Activated naive CD4-positive, alpha-beta T cell treated with anti-CD3 and anti-CD28 coated beads, Interleukin-2, amount 10 ng/mL, durations not matched to agents 7 days and 5 days (primary cell): ENCODE data around the gene PGBD1.

Source experiments
- CTCF ChIA-PET: fragments of 350-600 bp; sonication (Branson Sonifier 250); formaldehyde crosslinking; loops from one replicate; lab custom pipeline; 2021; ENCODE audit warnings: antibody characterized with exemption; lab: Charles Lee
- DNase-seq: peaks from one replicate; pipeline ENCODE4 v3.0.0-alpha.2; 2020
- H3K27ac Mint-ChIP-seq: one replicate; pipeline ENCODE4 v1.8.0; 2021; ENCODE audit warnings: mild to moderate bottlenecking, moderate library complexity, mixed read lengths
- H3K27me3 Mint-ChIP-seq: one replicate; pipeline ENCODE4 v1.8.0; 2021; ENCODE audit warnings: mild to moderate bottlenecking, mixed read lengths
- H3K36me3 Mint-ChIP-seq: one replicate; pipeline ENCODE4 v1.8.0; 2021; ENCODE audit warnings: mixed read lengths
- H3K4me1 Mint-ChIP-seq: one replicate; pipeline ENCODE4 v1.8.0; 2021; ENCODE audit warnings: mixed read lengths
- H3K4me3 Mint-ChIP-seq: one replicate; pipeline ENCODE4 v1.8.0; 2021; ENCODE audit warnings: mild to moderate bottlenecking, moderate library complexity, mixed read lengths
- H3K9me3 Mint-ChIP-seq: one replicate; pipeline ENCODE4 v1.8.0; 2021; ENCODE audit warnings: mixed read lengths

The PGBD1 gene

GRCh38 chr6:28281288-28282064, at the start of gene PGBD1:
TSS of gene PGBD1 (plus strand) at chr6:28281572. CDS start at chr6:28283814, 2,242 bp downstream.
- peak; percentile 58 for DNase-seq
- peaks cover 24% of the 10 kb centered on the region for H3K27me3 Mint-ChIP-seq
- no peak within 1 kb of the TSS for H3K27ac Mint-ChIP-seq
- CTCF ChIA-PET: no interaction called here
- H3K36me3 Mint-ChIP-seq: peaks cover 9% of the 10 kb centered on the region
- peak within 1 kb of the TSS; percentile 76 for H3K4me3 Mint-ChIP-seq
- H3K4me1 Mint-ChIP-seq: peaks cover 7% of the 10 kb centered on the region
- peaks cover 2% of the 10 kb centered on the region for H3K9me3 Mint-ChIP-seq

GRCh38 chr6:28232785-28233184, 48.6 kb upstream of the PGBD1 start:
- H3K9me3 Mint-ChIP-seq: peaks cover 10% of the 10 kb centered on the region
- H3K4me3 Mint-ChIP-seq: no peak overlapping the region
- CTCF ChIA-PET: no interaction called here
- peaks cover 15% of the 10 kb centered on the region for H3K4me1 Mint-ChIP-seq
- no peak for DNase-seq
- no peak overlapping the region for H3K27ac Mint-ChIP-seq
- peaks cover 19% of the 10 kb centered on the region for H3K27me3 Mint-ChIP-seq
- H3K36me3 Mint-ChIP-seq: peaks cover 12% of the 10 kb centered on the region

GRCh38 chr6:28235912-28236452, 45.4 kb upstream of the PGBD1 start:
- CTCF ChIA-PET: no interaction called here
- no peaks in the 10 kb centered on the region for H3K4me1 Mint-ChIP-seq
- H3K4me3 Mint-ChIP-seq: no peak overlapping the region
- H3K27me3 Mint-ChIP-seq: peaks cover 22% of the 10 kb centered on the region
- H3K27ac Mint-ChIP-seq: no peak overlapping the region
- peaks cover 12% of the 10 kb centered on the region for H3K9me3 Mint-ChIP-seq
- no peak for DNase-seq
- H3K36me3 Mint-ChIP-seq: peaks cover 1% of the 10 kb centered on the region

GRCh38 chr6:28239636-28240035, 41.7 kb upstream of the PGBD1 start:
- Mint-ChIP-seq H3K9me3 (peaks cover 2% of the 10 kb centered on the region), H3K36me3 (peaks cover 12% of the 10 kb centered on the region), H3K27me3 (peaks cover 11% of the 10 kb centered on the region), H3K4me1 (no peaks in the 10 kb centered on the region), H3K27ac (no peak overlapping the region), H3K4me3 (no peak overlapping the region)
- DNase-seq: no peak
- CTCF ChIA-PET: no interaction called here

- peaks cover 10% of the 10 kb centered on the region for H3K27me3 Mint-ChIP-seq
- no peaks in the 10 kb centered on the region for H3K4me1 Mint-ChIP-seq
- CTCF ChIA-PET: no interaction called here
- peaks cover 2% of the 10 kb centered on the region for H3K9me3 Mint-ChIP-seq
- no peak overlapping the region for H3K4me3 Mint-ChIP-seq
- H3K27ac Mint-ChIP-seq: no peak overlapping the region
- no peak for DNase-seq
- H3K36me3 Mint-ChIP-seq: peaks cover 19% of the 10 kb centered on the region
These were observed 40.9 kb upstream of the PGBD1 start for GRCh38 chr6:28240471-28240870.

GRCh38 chr6:28243946-28244345, 37.4 kb upstream of the PGBD1 start:
- Mint-ChIP-seq H3K27me3 (no peaks in the 10 kb centered on the region), H3K4me3 (no peak overlapping the region), H3K27ac (no peak overlapping the region), H3K4me1 (peaks cover 6% of the 10 kb centered on the region), H3K9me3 (no peaks in the 10 kb centered on the region), H3K36me3 (peaks cover 50% of the 10 kb centered on the region)
- CTCF ChIA-PET: no interaction called here
- no peak for DNase-seq

- H3K27ac Mint-ChIP-seq: no peak overlapping the region
These were observed 36.0 kb upstream of the PGBD1 start for GRCh38 chr6:28245206-28245941.

GRCh38 chr6:28248916-28249315, 32.5 kb upstream of the PGBD1 start:
- no peaks in the 10 kb centered on the region for H3K27me3 Mint-ChIP-seq
- no peak for DNase-seq
- peaks cover 39% of the 10 kb centered on the region for H3K4me1 Mint-ChIP-seq
- H3K9me3 Mint-ChIP-seq: no peaks in the 10 kb centered on the region
- CTCF ChIA-PET: no interaction called here
- H3K27ac Mint-ChIP-seq: no peak overlapping the region
- peaks cover 57% of the 10 kb centered on the region for H3K36me3 Mint-ChIP-seq
- H3K4me3 Mint-ChIP-seq: no peak overlapping the region

More at GRCh38 chr6:28245206-28245941, 36.0 kb upstream of the PGBD1 start:
- Mint-ChIP-seq H3K36me3 (peaks cover 54% of the 10 kb centered on the region), H3K4me1 (peaks cover 16% of the 10 kb centered on the region), H3K4me3 (no peak overlapping the region), H3K27me3 (no peaks in the 10 kb centered on the region), H3K9me3 (no peaks in the 10 kb centered on the region)
- DNase-seq: no peak
- CTCF ChIA-PET: no interaction called here

GRCh38 chr6:28250747-28251146, 30.6 kb upstream of the PGBD1 start:
- Mint-ChIP-seq H3K4me1 (peaks cover 39% of the 10 kb centered on the region), H3K36me3 (peaks cover 40% of the 10 kb centered on the region)

GRCh38 chr6:28251661-28252008, 29.7 kb upstream of the PGBD1 start:
- H3K9me3 Mint-ChIP-seq: no peaks in the 10 kb centered on the region
- DNase-seq: peak; percentile 65

More at GRCh38 chr6:28250747-28251146, 30.6 kb upstream of the PGBD1 start:
- peaks cover 5% of the 10 kb centered on the region for H3K27me3 Mint-ChIP-seq
- H3K4me3 Mint-ChIP-seq: peak overlapping the region; percentile 61
- DNase-seq: no peak
- no peaks in the 10 kb centered on the region for H3K9me3 Mint-ChIP-seq
- no peak overlapping the region for H3K27ac Mint-ChIP-seq
- CTCF ChIA-PET: interaction anchor here (0.9 kb wide), 1 partner anchor 105 kb away, joined by 6 read pairs; no protein-coding TSS in a partner anchor

GRCh38 chr6:28252009-28252975, 29.1 kb upstream of the PGBD1 start, which contains the start of gene ZKSCAN4:
TSS of gene ZKSCAN4 (minus strand) at chr6:28252269. CDS start at chr6:28251980, 289 bp downstream.
- Mint-ChIP-seq H3K27ac (peak within 1 kb of the TSS; percentile 91), H3K9me3 (no peaks in the 10 kb centered on the region), H3K27me3 (peaks cover 10% of the 10 kb centered on the region), H3K4me1 (peaks cover 39% of the 10 kb centered on the region), H3K36me3 (peaks cover 24% of the 10 kb centered on the region), H3K4me3 (peak within 1 kb of the TSS; percentile 98)
- CTCF ChIA-PET: interaction anchor here (0.9 to 1.1 kb wide), 2 partner anchors 15 to 104 kb away, joined by 4 to 6 read pairs; partner anchors contain the start of gene ZSCAN26
- peak; percentile 86 for DNase-seq

More at GRCh38 chr6:28251661-28252008, 29.7 kb upstream of the PGBD1 start:
- Mint-ChIP-seq H3K4me3 (peak overlapping the region; percentile 98), H3K36me3 (peaks cover 31% of the 10 kb centered on the region), H3K4me1 (peaks cover 39% of the 10 kb centered on the region), H3K27ac (peak overlapping the region; percentile 91), H3K27me3 (peaks cover 10% of the 10 kb centered on the region)
- CTCF ChIA-PET: interaction anchor here (1.1 kb wide), 1 partner anchor 105 kb away, joined by 4 read pairs; no protein-coding TSS in a partner anchor

- no peak overlapping the region for H3K4me3 Mint-ChIP-seq
- H3K9me3 Mint-ChIP-seq: peaks cover 7% of the 10 kb centered on the region
- no peak for DNase-seq
- peaks cover 21% of the 10 kb centered on the region for H3K36me3 Mint-ChIP-seq
- H3K27ac Mint-ChIP-seq: no peak overlapping the region
- CTCF ChIA-PET: interaction anchor here (0.7 kb wide), 1 partner anchor 13 kb away, joined by 3 read pairs; the partner anchor contains the start of gene ZSCAN26
- H3K27me3 Mint-ChIP-seq: peaks cover 17% of the 10 kb centered on the region
- peaks cover 38% of the 10 kb centered on the region for H3K4me1 Mint-ChIP-seq
These were observed 27.3 kb upstream of the PGBD1 start for GRCh38 chr6:28254121-28254519.

- peaks cover 14% of the 10 kb centered on the region for H3K4me1 Mint-ChIP-seq
- H3K4me3 Mint-ChIP-seq: no peak overlapping the region
- peaks cover 32% of the 10 kb centered on the region for H3K27me3 Mint-ChIP-seq
- H3K27ac Mint-ChIP-seq: no peak overlapping the region
- no peak for DNase-seq
- peaks cover 10% of the 10 kb centered on the region for H3K36me3 Mint-ChIP-seq
- CTCF ChIA-PET: no interaction called here
- peaks cover 7% of the 10 kb centered on the region for H3K9me3 Mint-ChIP-seq
These were observed 24.3 kb upstream of the PGBD1 start for GRCh38 chr6:28257042-28257441.
